GM23338 (cell line): ENCODE data around the gene PPM1E. TPM values are rescaled to one million over a fixed set of nuclear protein-coding genes. Genes with fewer than 3 reads are reported as not detected.

Source experiments
- ATAC-seq: fragments of 200-7000 bp; cut with Tn5 transposase; 3 replicates; pipeline ENCODE4 v1.9.1; 2020
- DNase-seq: peaks from one replicate; pipeline ENCODE4 v3.0.0-alpha.2; 2015; ENCODE audit warnings: low spot score
- H2AFZ ChIP-seq: fragments of 200-600 bp; sonication (generic); 2 replicates; pipeline ENCODE4 v1.8.0; 2016; ENCODE audit warnings: antibody characterized with exemption, mild to moderate bottlenecking, moderate library complexity
- H3F3A ChIP-seq: fragments of 200-600 bp; sonication (generic); replicated peaks from 2 replicates; pipeline ENCODE4 v1.8.0; 2017; ENCODE audit warnings: antibody characterized with exemption, mixed run types, low read depth
- H3K27ac ChIP-seq: fragments of 200-600 bp; sonication (generic); 2 replicates; pipeline ENCODE4 v1.6.1; 2016; ENCODE audit warnings: low read depth
- H3K27me3 ChIP-seq: fragments of 200-600 bp; sonication (generic); 2 replicates; pipeline ENCODE4 v1.8.0; 2016; ENCODE audit warnings: mild to moderate bottlenecking, mixed run types, moderate library complexity; ENCODE audit not compliant: insufficient read depth
- H3K36me3 ChIP-seq: fragments of 200-600 bp; sonication (generic); 2 replicates; pipeline ENCODE4 v1.8.0; 2016; ENCODE audit warnings: mild to moderate bottlenecking; ENCODE audit not compliant: insufficient read depth
- H3K4me1 ChIP-seq: fragments of 200-600 bp; sonication (generic); 2 replicates; pipeline ENCODE4 v1.8.0; 2016; ENCODE audit warnings: mild to moderate bottlenecking, moderate library complexity; ENCODE audit not compliant: insufficient read depth
- H3K4me2 ChIP-seq: fragments of 200-600 bp; sonication (generic); 2 replicates; pipeline ENCODE4 v1.7.1; 2017; ENCODE audit warnings: mixed run types
- H3K4me3 ChIP-seq: fragments of 200-600 bp; sonication (generic); 2 replicates; pipeline ENCODE4 v1.6.1; 2016; ENCODE audit warnings: mixed run types
- H3K79me2 ChIP-seq: fragments of 200-600 bp; sonication (generic); replicated peaks from 2 replicates; pipeline ENCODE4 v1.8.0; 2017; ENCODE audit warnings: mild to moderate bottlenecking; ENCODE audit not compliant: insufficient read depth
- H3K9me2 ChIP-seq: fragments of 200-600 bp; sonication (generic); 2 replicates; pipeline ENCODE4 v1.8.0; 2017; ENCODE audit not compliant: insufficient read depth
- H4K20me1 ChIP-seq: fragments of 200-600 bp; sonication (generic); replicated peaks from 2 replicates; pipeline ENCODE4 v1.8.0; 2017; ENCODE audit warnings: mild to moderate bottlenecking; ENCODE audit not compliant: insufficient read depth
- H3K27ac Mint-ChIP-seq: 2 replicates; pipeline ENCODE4 v1.8.0; 2020; ENCODE audit warnings: inconsistent platforms, mild to moderate bottlenecking, moderate library complexity, mixed read lengths
- H3K27me3 Mint-ChIP-seq: 3 replicates; pipeline ENCODE4 v1.8.0; 2022; ENCODE audit warnings: low read depth, mild to moderate bottlenecking, moderate library complexity, mixed read lengths, inconsistent platforms; ENCODE audit not compliant: insufficient read depth, poor library complexity
- H3K36me3 Mint-ChIP-seq: 3 replicates; pipeline ENCODE4 v1.8.0; 2021; ENCODE audit warnings: low read depth, mild to moderate bottlenecking, inconsistent platforms, moderate library complexity, mixed read lengths
- H3K4me1 Mint-ChIP-seq: 3 replicates; pipeline ENCODE4 v1.8.0; 2020; ENCODE audit warnings: mild to moderate bottlenecking, inconsistent platforms, mixed read lengths
- H3K4me3 Mint-ChIP-seq: 3 replicates; pipeline ENCODE4 v1.8.0; 2021; ENCODE audit warnings: moderate library complexity, mild to moderate bottlenecking, inconsistent platforms, mixed read lengths
- H3K9me3 Mint-ChIP-seq: 3 replicates; pipeline ENCODE4 v1.8.0; 2020; ENCODE audit warnings: moderate library complexity, mild to moderate bottlenecking, inconsistent platforms, mixed read lengths
- CREB1 ChIP-seq: fragments of 250-450 bp; sonication (Bioruptor Pico); IDR thresholded peaks from 2 replicates; pipeline ENCODE4 v1.5.0; 2020; ENCODE audit warnings: low read depth, mild to moderate bottlenecking, moderate library complexity
- NANOG ChIP-seq: IDR thresholded peaks from 2 replicates; pipeline ENCODE4 v1.6.1; 2016; ENCODE audit warnings: antibody characterized with exemption, borderline replicate concordance
- ZNF114 ChIP-seq: fragments of 250-450 bp; sonication (Bioruptor Pico); IDR thresholded peaks from 2 replicates; pipeline ENCODE4 v1.5.0; 2020; ENCODE audit warnings: mild to moderate bottlenecking, moderate library complexity
- polyA plus RNA-seq: library from polyadenylated mRNA; unstranded; fragments of >200 nt; fragmentation: Nextera tagmentation; extraction: Ambion mirVana; gene quantifications from 2 replicates; pipeline ENCODE4 v1.2.1, GENCODE V29; 2016
- total RNA-seq: library from RNA; depleted of rRNA; stranded (reverse); fragments of >200 nt; shearing (Covaris generic); gene quantifications from 2 replicates; pipeline ENCODE4 v1.2.3, GENCODE V29; 2014
- TF ChIP-seq, protein P1 (sequence below), 2 experiments: fragments of 200-600 bp in 1 of 2; sonication (generic) in 1 of 2; conservative IDR thresholded peaks; 2 replicates each; pipeline versions ENCODE4 v1.5.1 to v1.6.1; 2016 to 2017; ENCODE audit warnings: antibody characterized with exemption in 2 of 2, low read depth in 2 of 2, mild to moderate bottlenecking in 2 of 2, moderate library complexity in 1 of 2

The PPM1E gene
- total and polyA plus RNA-seq, 2 experiments from 2014 or later = 2.1 to 13.8 TPM

DNA sequence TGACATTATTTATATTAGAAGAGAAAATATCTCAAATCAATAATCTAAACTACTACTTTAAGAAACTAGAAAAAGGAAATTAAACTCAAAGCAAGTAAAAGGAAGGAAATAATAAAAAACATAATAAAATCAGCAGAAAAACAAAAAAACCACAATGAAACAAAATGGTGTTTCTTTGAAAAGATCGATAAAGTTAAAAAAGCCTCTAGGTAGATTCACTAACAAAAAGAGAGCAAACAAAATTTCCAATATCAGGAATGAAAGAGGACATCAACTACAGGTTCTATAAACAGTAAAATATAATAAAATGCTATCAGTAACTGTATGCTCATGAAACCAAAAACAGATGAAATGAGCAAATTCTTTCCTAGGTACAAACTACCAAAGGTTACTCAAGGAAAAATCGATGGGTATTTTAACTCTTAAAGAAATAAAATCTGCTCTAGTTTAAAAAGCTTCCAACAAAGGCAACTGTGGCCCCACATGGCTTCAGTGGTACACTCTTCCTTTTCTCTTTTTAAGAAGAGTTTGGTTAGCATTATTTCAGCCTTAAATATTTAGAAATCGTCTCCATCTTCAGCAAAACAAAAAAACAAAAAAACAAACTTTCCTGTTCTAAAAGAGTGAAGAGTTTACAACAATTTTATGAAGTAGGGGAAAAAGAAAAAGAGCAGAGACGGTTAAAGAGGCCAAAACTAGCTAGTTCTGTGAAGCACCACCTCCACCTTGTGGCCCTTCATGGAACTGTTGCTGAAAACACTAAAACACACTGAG is 248.9 kb downstream of the PPM1E start:
- H3K27ac Mint-ChIP-seq = peak overlapping the region; percentile 80
- no peak overlapping the region for H2AFZ ChIP-seq

DNA sequence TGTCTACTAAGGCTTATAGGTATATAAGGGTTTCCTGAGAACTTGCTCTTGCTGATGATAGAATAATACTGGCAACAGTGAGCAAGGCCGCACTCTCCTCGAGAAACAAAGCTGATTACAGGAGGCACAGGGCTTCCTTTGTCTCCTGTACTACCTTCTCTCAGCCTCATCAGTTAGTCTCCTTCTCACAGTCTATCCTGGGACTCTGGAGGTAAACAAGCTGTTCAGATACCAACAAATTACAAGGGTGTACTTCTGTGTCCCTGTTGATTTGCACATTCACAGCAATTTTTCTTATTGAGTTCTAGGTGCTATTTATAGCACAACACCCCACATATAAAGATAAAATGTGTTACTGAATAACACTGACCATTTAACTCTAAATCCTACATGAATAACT is 252.3 kb downstream of the PPM1E start:
- Histone ChIP-seq H3K27me3 (no peaks in the 10 kb centered on the region), H3K4me1 (no peaks in the 10 kb centered on the region), H3K9me2 (no peaks in the 10 kb centered on the region), H4K20me1 (no peaks in the 10 kb centered on the region), H3K27ac (no peak overlapping the region), H3K4me2 (no peak overlapping the region), H3K4me3 (no peak overlapping the region), H3F3A (no peaks in the 10 kb centered on the region), H3K36me3 (no peaks in the 10 kb centered on the region; the same call in 1 of the 2 replicates), H3K79me2 (no peaks in the 10 kb centered on the region), H2AFZ (no peak overlapping the region)
- Mint-ChIP-seq H3K36me3 (peaks cover 9% of the 10 kb centered on the region; the same call in 2 of the 3 replicates), H3K9me3 (no peaks in the 10 kb centered on the region), H3K27me3 (peaks cover 4% of the 10 kb centered on the region), H3K4me1 (peaks cover 3% of the 10 kb centered on the region; the same call in 1 of the 3 replicates), H3K27ac (no peak overlapping the region; the same call in 1 of the 2 replicates), H3K4me3 (no peak overlapping the region)
- ATAC-seq = no peak
- DNase-seq = no peak
- TF ChIP-seq, protein P1, sequence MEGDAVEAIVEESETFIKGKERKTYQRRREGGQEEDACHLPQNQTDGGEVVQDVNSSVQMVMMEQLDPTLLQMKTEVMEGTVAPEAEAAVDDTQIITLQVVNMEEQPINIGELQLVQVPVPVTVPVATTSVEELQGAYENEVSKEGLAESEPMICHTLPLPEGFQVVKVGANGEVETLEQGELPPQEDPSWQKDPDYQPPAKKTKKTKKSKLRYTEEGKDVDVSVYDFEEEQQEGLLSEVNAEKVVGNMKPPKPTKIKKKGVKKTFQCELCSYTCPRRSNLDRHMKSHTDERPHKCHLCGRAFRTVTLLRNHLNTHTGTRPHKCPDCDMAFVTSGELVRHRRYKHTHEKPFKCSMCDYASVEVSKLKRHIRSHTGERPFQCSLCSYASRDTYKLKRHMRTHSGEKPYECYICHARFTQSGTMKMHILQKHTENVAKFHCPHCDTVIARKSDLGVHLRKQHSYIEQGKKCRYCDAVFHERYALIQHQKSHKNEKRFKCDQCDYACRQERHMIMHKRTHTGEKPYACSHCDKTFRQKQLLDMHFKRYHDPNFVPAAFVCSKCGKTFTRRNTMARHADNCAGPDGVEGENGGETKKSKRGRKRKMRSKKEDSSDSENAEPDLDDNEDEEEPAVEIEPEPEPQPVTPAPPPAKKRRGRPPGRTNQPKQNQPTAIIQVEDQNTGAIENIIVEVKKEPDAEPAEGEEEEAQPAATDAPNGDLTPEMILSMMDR (conservative IDR thresholded peaks at IDR 0.05; ENCODE audit: low read depth in 2 of 2) = no peak
- no peak for TF ChIP-seq NANOG
- no peak for TF ChIP-seq CREB1

More for the DNA sequence above, 248.9 kb downstream of the PPM1E start:
- Histone ChIP-seq H3K79me2 (no peaks in the 10 kb centered on the region), H4K20me1 (no peaks in the 10 kb centered on the region), H3K9me2 (no peaks in the 10 kb centered on the region), H3K27ac (no peak overlapping the region), H3K4me2 (no peak overlapping the region), H3K4me3 (no peak overlapping the region), H3K36me3 (peaks cover 10% of the 10 kb centered on the region; the same call in 1 of the 2 replicates), H3K27me3 (no peaks in the 10 kb centered on the region), H3F3A (no peaks in the 10 kb centered on the region), H3K4me1 (no peaks in the 10 kb centered on the region)
- peaks cover 6% of the 10 kb centered on the region; the same call in 2 of the 3 replicates for H3K4me1 Mint-ChIP-seq
- H3K27me3 Mint-ChIP-seq = peaks cover 2% of the 10 kb centered on the region
- H3K36me3 Mint-ChIP-seq = peaks cover 16% of the 10 kb centered on the region; the same call in 2 of the 3 replicates
- no peak for TF ChIP-seq ZNF114
- TF ChIP-seq, protein P1 (conservative IDR thresholded peaks at IDR 0.05; ENCODE audit: low read depth in 2 of 2) = peak; percentile 92 to 97
- ATAC-seq (peak; percentile 81), DNase-seq (peak; percentile 84)
- no peak overlapping the region for H3K4me3 Mint-ChIP-seq
- H3K9me3 Mint-ChIP-seq = no peaks in the 10 kb centered on the region
